Fibroblast of lung (primary cell): ENCODE measurements around the gene EGF. TPM values are rescaled to one million over a fixed set of nuclear protein-coding genes. Genes with fewer than 3 reads are reported as not detected.

ENCODE experiments used
- DNase-seq, 2 donors: peaks; one replicate each; pipeline versions ENCODE4 v3.0.0 to v3.0.0-alpha.2; 2010; ENCODE audit warnings: low read depth in 2 of 2
- H2AFZ ChIP-seq: 2 replicates; pipeline ENCODE4 v1.5.1; 2012; ENCODE audit warnings: low read length, control low read depth, inconsistent platforms
- H3K27ac ChIP-seq: 2 replicates; pipeline ENCODE4 v1.5.1; 2011; ENCODE audit warnings: low read length, control low read depth; ENCODE audit not compliant: insufficient read depth
- H3K27me3 ChIP-seq: 2 replicates; pipeline ENCODE4 v1.5.1; 2011; ENCODE audit warnings: mild to moderate bottlenecking, low read length; ENCODE audit not compliant: control insufficient read depth, insufficient read depth
- H3K36me3 ChIP-seq: 2 replicates; pipeline ENCODE4 v1.5.1; 2011; ENCODE audit warnings: low read length; ENCODE audit not compliant: control insufficient read depth, insufficient read depth
- H3K4me1 ChIP-seq: 2 replicates; pipeline ENCODE4 v1.5.1; 2011; ENCODE audit warnings: low read length; ENCODE audit not compliant: control insufficient read depth, insufficient read depth; ENCODE audit errors: extremely low read depth
- H3K4me2 ChIP-seq: 2 replicates; pipeline ENCODE4 v1.5.1; 2011; ENCODE audit warnings: low read length, control low read depth; ENCODE audit not compliant: insufficient read depth; ENCODE audit errors: extremely low read depth
- H3K4me3 ChIP-seq, 4 experiments: fragments of 200-600 bp in 1 of 4; sonication (generic) in 1 of 4; replicated peaks in 1 of 4; 2 replicates each; pipeline ENCODE4 v1.5.1; 2011 to 2016; ENCODE audit warnings: low read length in 4 of 4, low read depth in 3 of 4, mild to moderate bottlenecking in 3 of 4, control low read depth in 2 of 4, inconsistent platforms in 1 of 4, mixed read lengths in 1 of 4; ENCODE audit not compliant: insufficient read depth in 1 of 4; ENCODE audit errors: control extremely low read depth in 1 of 4
- H3K79me2 ChIP-seq: 2 replicates; pipeline ENCODE4 v1.5.1; 2012; ENCODE audit warnings: mild to moderate bottlenecking, low read length, inconsistent platforms; ENCODE audit not compliant: control insufficient read depth, insufficient read depth
- H3K9ac ChIP-seq: 2 replicates; pipeline ENCODE4 v1.5.1; 2011; ENCODE audit warnings: mild to moderate bottlenecking, low read length, control low read depth; ENCODE audit not compliant: insufficient read depth
- H3K9me3 ChIP-seq: 2 replicates; pipeline ENCODE4 v1.5.1; 2012; ENCODE audit warnings: low read depth, low read length; ENCODE audit not compliant: control insufficient read depth, insufficient read depth
- H4K20me1 ChIP-seq: 2 replicates; pipeline ENCODE4 v1.5.1; 2011; ENCODE audit warnings: low read length; ENCODE audit not compliant: control insufficient read depth, insufficient read depth; ENCODE audit errors: extremely low read depth
- CTCF ChIP-seq, 2 donors: IDR thresholded peaks in 1 of 2; conservative IDR thresholded peaks in 1 of 2; 1 replicate in 1 of 2; 2 replicates in 1 of 2; pipeline ENCODE4 v1.5.1; 2011 to 2012; ENCODE audit warnings: low read length in 2 of 2, control low read depth in 1 of 2, inconsistent platforms in 1 of 2, low read depth in 1 of 2, mild to moderate bottlenecking in 1 of 2
- EZH2 ChIP-seq: IDR thresholded peaks from 2 replicates; pipeline ENCODE4 v1.5.1; 2012; ENCODE audit warnings: low read length, control low read depth, mild to moderate bottlenecking; ENCODE audit errors: missing control alignments
- polyA plus RNA-seq, 2 donors: library from polyadenylated mRNA; depleted of rRNA in 1 of 2; stranded (reverse) in 1 of 2; unstranded in 1 of 2; fragments of >200 nt; gene quantifications; 2 replicates each; pipeline ENCODE4 v1.2.1, GENCODE V29; 2011 to 2012; ENCODE audit warnings: missing spikeins in 1 of 2
- total RNA-seq: library from RNA; depleted of rRNA; stranded (reverse); fragments of >200 nt; gene quantifications from 2 replicates; pipeline ENCODE4 v1.2.1, GENCODE V29; 2014

EGF gene
- total and polyA plus RNA-seq, 2 donors (not counting 1 experiment from before 2014, with no cell fraction given): 0.59 to 0.83 TPM

- Histone ChIP-seq H3K36me3 (no peaks in the 10 kb centered on the region), H3K4me2 (no peak overlapping the region), H3K4me1 (no peaks in the 10 kb centered on the region), H2AFZ (no peak overlapping the region), H3K9ac (no peak overlapping the region), H3K79me2 (no peaks in the 10 kb centered on the region), H3K9me3 (no peaks in the 10 kb centered on the region), H4K20me1 (no peaks in the 10 kb centered on the region), H3K4me3 (no peak overlapping the region), H3K27me3 (no peaks in the 10 kb centered on the region), H3K27ac (no peak overlapping the region)
- TF ChIP-seq EZH2 (no peak), CTCF (conservative IDR thresholded peaks at IDR 0.05 in 1 of 2, IDR thresholded peaks at IDR 0.05 in 1 of 2; ENCODE audit: low read depth in 1 of 2, low read length in 2 of 2) (no peak)
- DNase-seq: peak in 1 of 2 donors; percentile 12
These were observed 73.6 kb downstream of the EGF start for GRCh38 chr4:109985993-109986974.

- Histone ChIP-seq H4K20me1 (no peaks in the 10 kb centered on the region), H3K27me3 (no peaks in the 10 kb centered on the region), H3K9ac (no peak overlapping the region), H3K9me3 (no peaks in the 10 kb centered on the region), H3K36me3 (no peaks in the 10 kb centered on the region), H3K4me1 (no peaks in the 10 kb centered on the region), H3K27ac (no peak overlapping the region), H2AFZ (no peak overlapping the region), H3K79me2 (no peaks in the 10 kb centered on the region), H3K4me3 (no peak overlapping the region), H3K4me2 (no peak overlapping the region)
- no peak for TF ChIP-seq EZH2
- TF ChIP-seq CTCF (conservative IDR thresholded peaks at IDR 0.05 in 1 of 2, IDR thresholded peaks at IDR 0.05 in 1 of 2; ENCODE audit: low read depth in 1 of 2, low read length in 2 of 2): no peak
- DNase-seq: peak in 1 of 2 donors; percentile 13
These were observed 76.4 kb downstream of the EGF start for GRCh38 chr4:109989044-109989443.

- DNase-seq: no peak
- H3K9ac ChIP-seq: no peak overlapping the region
These were observed 76.9 kb downstream of the EGF start for GRCh38 chr4:109989618-109990017.

More at GRCh38 chr4:109989618-109990017, 76.9 kb downstream of the EGF start:
- Histone ChIP-seq H3K9me3 (no peaks in the 10 kb centered on the region), H3K36me3 (no peaks in the 10 kb centered on the region), H4K20me1 (no peaks in the 10 kb centered on the region), H3K27ac (no peak overlapping the region), H3K4me3 (no peak overlapping the region), H3K27me3 (peaks cover 4% of the 10 kb centered on the region), H3K4me1 (no peaks in the 10 kb centered on the region), H3K4me2 (no peak overlapping the region), H3K79me2 (no peaks in the 10 kb centered on the region), H2AFZ (no peak overlapping the region)
- TF ChIP-seq CTCF (conservative IDR thresholded peaks at IDR 0.05 in 1 of 2, IDR thresholded peaks at IDR 0.05 in 1 of 2; ENCODE audit: low read depth in 1 of 2, low read length in 2 of 2): no peak
- no peak for TF ChIP-seq EZH2
